ENCODE results near the gene SRRD.
A peak's percentile ranks its signal among the peaks of the same experiment; 100 is the strongest.

Gene SRRD

DNA sequence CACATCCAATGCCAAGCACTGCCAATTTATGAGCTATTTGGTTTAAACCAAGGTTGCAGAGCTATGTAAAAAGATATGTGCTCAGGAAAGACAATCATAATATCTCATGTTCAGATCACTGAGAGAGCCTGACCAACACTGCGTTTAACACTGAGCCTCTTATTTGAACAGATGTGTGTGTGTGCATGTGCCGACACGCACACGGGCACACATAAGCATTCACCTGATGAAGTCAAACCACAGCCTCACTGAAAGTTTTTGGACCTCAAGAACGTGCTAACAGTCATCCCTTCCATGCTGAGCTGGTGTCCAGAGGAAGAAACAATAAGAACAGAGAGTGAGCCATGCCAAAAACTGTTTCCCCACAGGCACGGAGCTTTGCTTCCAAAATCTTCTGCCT lies 23.5 kb upstream of the SRRD start:
- Histone ChIP-seq H3K27ac (ENCODE audit: low read length) (no peak overlapping the region), H3K4me3 (ENCODE audit: low read depth in 1 of 2, low read length in 2 of 2) (no peak overlapping the region), H3K9ac (ENCODE audit: low read depth, low read length) (no peak overlapping the region), H3K79me2 (ENCODE audit: insufficient read depth, low read length) (peaks cover 40% of the 10 kb centered on the region), H3K4me1 (ENCODE audit: insufficient read depth, low read length) (0 out of 2 replicates have a peak, but pooled peaks cover 2% of the 10 kb centered on the region), H2AFZ (ENCODE audit: low read depth, low read length) (no peak overlapping the region), H3K4me2 (ENCODE audit: insufficient read depth, low read length) (no peak overlapping the region), H3K9me3 (ENCODE audit: insufficient read depth, low read length, severe bottlenecking) (no peaks in the 10 kb centered on the region), H3K36me3 (ENCODE audit: insufficient read depth, low read length) (peaks cover 94% of the 10 kb centered on the region), H4K20me1 (ENCODE audit: insufficient read depth, low read length) (peaks cover 30% of the 10 kb centered on the region), H3K27me3 (ENCODE audit: insufficient read depth, low read length, poor library complexity) (no peaks in the 10 kb centered on the region)
- no peak for DNase-seq
- no peak for ATAC-seq (ENCODE audit: insufficient read depth, low read depth)
- TF ChIP-seq, protein P1, sequence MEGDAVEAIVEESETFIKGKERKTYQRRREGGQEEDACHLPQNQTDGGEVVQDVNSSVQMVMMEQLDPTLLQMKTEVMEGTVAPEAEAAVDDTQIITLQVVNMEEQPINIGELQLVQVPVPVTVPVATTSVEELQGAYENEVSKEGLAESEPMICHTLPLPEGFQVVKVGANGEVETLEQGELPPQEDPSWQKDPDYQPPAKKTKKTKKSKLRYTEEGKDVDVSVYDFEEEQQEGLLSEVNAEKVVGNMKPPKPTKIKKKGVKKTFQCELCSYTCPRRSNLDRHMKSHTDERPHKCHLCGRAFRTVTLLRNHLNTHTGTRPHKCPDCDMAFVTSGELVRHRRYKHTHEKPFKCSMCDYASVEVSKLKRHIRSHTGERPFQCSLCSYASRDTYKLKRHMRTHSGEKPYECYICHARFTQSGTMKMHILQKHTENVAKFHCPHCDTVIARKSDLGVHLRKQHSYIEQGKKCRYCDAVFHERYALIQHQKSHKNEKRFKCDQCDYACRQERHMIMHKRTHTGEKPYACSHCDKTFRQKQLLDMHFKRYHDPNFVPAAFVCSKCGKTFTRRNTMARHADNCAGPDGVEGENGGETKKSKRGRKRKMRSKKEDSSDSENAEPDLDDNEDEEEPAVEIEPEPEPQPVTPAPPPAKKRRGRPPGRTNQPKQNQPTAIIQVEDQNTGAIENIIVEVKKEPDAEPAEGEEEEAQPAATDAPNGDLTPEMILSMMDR (IDR thresholded peaks at IDR 0.05; ENCODE audit: borderline replicate concordance, extremely low read depth, low read length, poor library complexity, severe bottlenecking) = no peak
- no peak for TF ChIP-seq EZH2 (IDR thresholded peaks at IDR 0.05; ENCODE audit: borderline replicate concordance, low read depth, low read length, severe bottlenecking)

DNA sequence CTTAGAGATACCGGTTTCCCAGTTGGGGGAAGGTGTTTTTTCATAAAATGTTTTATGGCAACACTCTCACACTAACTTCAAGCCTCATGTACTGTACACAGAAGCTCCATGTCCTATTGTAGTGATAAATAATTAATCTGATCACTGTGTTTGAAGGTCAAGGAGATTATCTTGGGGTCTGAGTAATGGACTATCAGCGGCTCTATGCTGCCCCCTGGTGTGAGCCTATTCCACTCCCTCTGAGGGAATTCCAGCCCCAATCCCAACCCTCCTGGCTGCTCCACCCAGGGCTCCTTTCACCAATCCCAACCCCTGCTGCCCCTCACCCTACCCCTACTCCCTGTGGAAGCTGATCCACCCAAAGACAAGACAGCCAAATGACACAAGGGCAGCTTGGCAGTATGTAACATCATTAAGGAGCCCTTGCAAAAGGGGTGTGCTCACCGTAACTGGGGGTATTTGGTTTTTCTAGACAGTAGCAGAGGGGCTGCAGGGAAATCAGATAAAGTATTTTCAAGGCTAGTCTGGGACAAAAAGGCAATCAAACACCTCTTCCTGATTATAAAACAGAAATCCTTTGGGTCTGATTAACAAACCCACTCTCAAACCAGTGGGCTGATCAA lies 22.4 kb upstream of the SRRD start:
- 0 out of 2 replicates have a peak, but pooled peaks cover 2% of the 10 kb centered on the region for H3K4me1 ChIP-seq (ENCODE audit: insufficient read depth, low read length)
- no peak overlapping the region for H2AFZ ChIP-seq (ENCODE audit: low read depth, low read length)
- no peak overlapping the region for H3K4me3 ChIP-seq (ENCODE audit: low read depth in 1 of 2, low read length in 2 of 2)
- DNase-seq (peak; percentile 25), ATAC-seq (ENCODE audit: insufficient read depth, low read depth) (peak; percentile 69)
- H3K27me3 ChIP-seq (ENCODE audit: insufficient read depth, low read length, poor library complexity) = no peaks in the 10 kb centered on the region
- TF ChIP-seq EZH2 (IDR thresholded peaks at IDR 0.05; ENCODE audit: borderline replicate concordance, low read depth, low read length, severe bottlenecking) = no peak
- TF ChIP-seq, protein P1 (IDR thresholded peaks at IDR 0.05; ENCODE audit: borderline replicate concordance, extremely low read depth, low read length, poor library complexity, severe bottlenecking) = peak; percentile 74
- H3K9ac ChIP-seq (ENCODE audit: low read depth, low read length) = no peak overlapping the region
- peaks cover 30% of the 10 kb centered on the region for H4K20me1 ChIP-seq (ENCODE audit: insufficient read depth, low read length)
- H3K27ac ChIP-seq (ENCODE audit: low read length) = no peak overlapping the region
- no peaks in the 10 kb centered on the region for H3K9me3 ChIP-seq (ENCODE audit: insufficient read depth, low read length, severe bottlenecking)
- no peak overlapping the region for H3K4me2 ChIP-seq (ENCODE audit: insufficient read depth, low read length)
- H3K79me2 ChIP-seq (ENCODE audit: insufficient read depth, low read length) = peaks cover 40% of the 10 kb centered on the region
- H3K36me3 ChIP-seq (ENCODE audit: insufficient read depth, low read length) = peaks cover 97% of the 10 kb centered on the region

DNA sequence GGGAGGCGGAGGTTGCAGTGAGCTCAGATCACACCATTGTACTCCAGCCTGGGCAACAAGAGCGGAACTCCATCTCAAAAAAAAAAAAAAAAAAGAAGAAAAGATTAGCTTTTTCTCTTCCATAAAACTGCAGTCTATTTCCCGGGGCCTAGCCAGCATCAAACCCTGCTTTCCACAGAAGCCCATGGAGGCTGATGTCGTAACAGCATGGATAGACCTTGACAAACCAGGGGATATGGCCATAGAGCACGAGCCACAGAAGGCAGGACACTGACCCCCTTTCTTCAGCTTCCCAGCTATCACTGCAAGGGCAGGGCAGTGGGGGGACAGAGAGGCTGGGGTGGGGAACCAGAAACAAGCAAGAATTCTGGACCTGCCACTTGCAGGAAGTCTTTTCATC lies 21.6 kb upstream of the SRRD start:
- Histone ChIP-seq H3K4me3 (ENCODE audit: low read depth in 1 of 2, low read length in 2 of 2) (no peak overlapping the region), H4K20me1 (ENCODE audit: insufficient read depth, low read length) (peaks cover 30% of the 10 kb centered on the region), H3K9me3 (ENCODE audit: insufficient read depth, low read length, severe bottlenecking) (no peaks in the 10 kb centered on the region), H3K4me1 (ENCODE audit: insufficient read depth, low read length) (0 out of 2 replicates have a peak, but pooled peaks cover 2% of the 10 kb centered on the region), H3K79me2 (ENCODE audit: insufficient read depth, low read length) (peaks cover 40% of the 10 kb centered on the region), H3K27me3 (ENCODE audit: insufficient read depth, low read length, poor library complexity) (no peaks in the 10 kb centered on the region), H3K27ac (ENCODE audit: low read length) (no peak overlapping the region), H3K36me3 (ENCODE audit: insufficient read depth, low read length) (peaks cover 97% of the 10 kb centered on the region), H3K4me2 (ENCODE audit: insufficient read depth, low read length) (no peak overlapping the region), H2AFZ (ENCODE audit: low read depth, low read length) (no peak overlapping the region), H3K9ac (ENCODE audit: low read depth, low read length) (no peak overlapping the region)
- ATAC-seq (ENCODE audit: insufficient read depth, low read depth) (no peak), DNase-seq (no peak)
- TF ChIP-seq, protein P1 (IDR thresholded peaks at IDR 0.05; ENCODE audit: borderline replicate concordance, extremely low read depth, low read length, poor library complexity, severe bottlenecking) = no peak
- TF ChIP-seq EZH2 (IDR thresholded peaks at IDR 0.05; ENCODE audit: borderline replicate concordance, low read depth, low read length, severe bottlenecking) = no peak
